H9 (cell line): ENCODE data around the gene CNPPD1. TPM values are rescaled to one million over a fixed set of nuclear protein-coding genes. Genes with fewer than 3 reads are reported as not detected.

Experiments
- DNase-seq: peaks from one replicate; pipeline ENCODE4 v3.0.0-alpha.2; 2017
- H2AFZ ChIP-seq: one replicate; pipeline ENCODE4 v1.6.1; 2013; ENCODE audit warnings: mild to moderate bottlenecking, low read length, control low read depth, moderate library complexity
- H2AK5ac ChIP-seq: 2 replicates; pipeline ENCODE4 v1.6.1; 2013; ENCODE audit warnings: low read length, control low read depth, mixed read lengths; ENCODE audit not compliant: insufficient read length
- H2BK120ac ChIP-seq: one replicate; pipeline ENCODE4 v1.6.1; 2013; ENCODE audit warnings: low read depth, mild to moderate bottlenecking, low read length, control low read depth, inconsistent platforms; ENCODE audit not compliant: poor library complexity, severe bottlenecking
- H2BK12ac ChIP-seq: 2 replicates; pipeline ENCODE4 v1.6.1; 2013; ENCODE audit warnings: low read length, control low read depth, mixed read lengths, low read depth; ENCODE audit not compliant: insufficient read length
- H2BK15ac ChIP-seq: 2 replicates; pipeline ENCODE4 v1.6.1; 2013; ENCODE audit warnings: low read depth, low read length, control low read depth
- H2BK20ac ChIP-seq: one replicate; pipeline ENCODE4 v1.6.1; 2013; ENCODE audit warnings: low read depth, mild to moderate bottlenecking, low read length, control low read depth, inconsistent platforms; ENCODE audit not compliant: poor library complexity, severe bottlenecking
- H2BK5ac ChIP-seq: 2 replicates; pipeline ENCODE4 v1.6.1; 2013; ENCODE audit warnings: low read length, control low read depth, mixed read lengths; ENCODE audit not compliant: insufficient read length
- H3K14ac ChIP-seq: 2 replicates; pipeline ENCODE4 v1.6.1; 2013; ENCODE audit warnings: low read length, control low read depth; ENCODE audit not compliant: insufficient read depth
- H3K18ac ChIP-seq: 2 replicates; pipeline ENCODE4 v1.6.1; 2013; ENCODE audit warnings: low read depth, mild to moderate bottlenecking, mixed read lengths, low read length, control low read depth; ENCODE audit not compliant: insufficient read length
- H3K23ac ChIP-seq: 2 replicates; pipeline ENCODE4 v1.6.1; 2013; ENCODE audit warnings: low read length, control low read depth, mixed read lengths, low read depth; ENCODE audit not compliant: insufficient read length
- H3K23me2 ChIP-seq: 2 replicates; pipeline ENCODE4 v1.6.1; 2013; ENCODE audit warnings: low read depth, mild to moderate bottlenecking, mixed read lengths, low read length, control low read depth; ENCODE audit not compliant: insufficient read length, poor library complexity, severe bottlenecking
- H3K27ac ChIP-seq: 2 replicates; pipeline ENCODE4 v1.5.1; 2013; ENCODE audit warnings: low read length, control low read depth, mixed read lengths, low read depth; ENCODE audit not compliant: insufficient read length
- H3K27me3 ChIP-seq: 2 replicates; pipeline ENCODE4 v1.6.1; 2013; ENCODE audit warnings: low read length, control low read depth, inconsistent platforms; ENCODE audit not compliant: insufficient read depth
- H3K4ac ChIP-seq: 2 replicates; pipeline ENCODE4 v1.6.1; 2013; ENCODE audit warnings: low read depth, mild to moderate bottlenecking, control low read depth, inconsistent platforms, low read length, moderate library complexity
- H3K4me1 ChIP-seq: 2 replicates; pipeline ENCODE4 v1.6.1; 2013; ENCODE audit warnings: low read length, control low read depth, inconsistent platforms; ENCODE audit not compliant: insufficient read depth
- H3K4me2 ChIP-seq: 2 replicates; pipeline ENCODE4 v1.6.1; 2013; ENCODE audit warnings: low read length, control low read depth, mixed read lengths; ENCODE audit not compliant: insufficient read length, insufficient read depth
- H3K56ac ChIP-seq: 2 replicates; pipeline ENCODE4 v1.6.1; 2013; ENCODE audit warnings: low read depth, mild to moderate bottlenecking, mixed read lengths, low read length, control low read depth; ENCODE audit not compliant: insufficient read length
- H3K79me1 ChIP-seq: 2 replicates; pipeline ENCODE4 v1.6.1; 2013; ENCODE audit warnings: low read depth, mild to moderate bottlenecking, moderate library complexity, low read length, control low read depth, inconsistent platforms; ENCODE audit not compliant: insufficient read depth, poor library complexity, severe bottlenecking
- H3K79me2 ChIP-seq: 2 replicates; pipeline ENCODE4 v1.6.1; 2013; ENCODE audit warnings: low read length, control low read depth, inconsistent platforms; ENCODE audit not compliant: insufficient read depth
- H3K9ac ChIP-seq: 2 replicates; pipeline ENCODE4 v1.6.1; 2013; ENCODE audit warnings: low read length, control low read depth, mixed read lengths; ENCODE audit not compliant: insufficient read length; ENCODE audit errors: extremely low read depth
- H3K9me3 ChIP-seq: one replicate; pipeline ENCODE4 v1.6.1; 2013; ENCODE audit warnings: low read depth, low read length, inconsistent platforms; ENCODE audit not compliant: control insufficient read depth
- H3T11ph ChIP-seq: one replicate; pipeline ENCODE4 v1.6.1; 2013; ENCODE audit warnings: mild to moderate bottlenecking, low read length, control low read depth, inconsistent platforms
- H4K20me1 ChIP-seq: one replicate; pipeline ENCODE4 v1.6.1; 2013; ENCODE audit not compliant: control insufficient read depth, insufficient read length, insufficient read depth
- H4K5ac ChIP-seq: 2 replicates; pipeline ENCODE4 v1.6.1; 2013; ENCODE audit warnings: low read depth, mild to moderate bottlenecking, mixed read lengths, low read length, control low read depth; ENCODE audit not compliant: insufficient read length
- H4K8ac ChIP-seq: replicated peaks from 2 replicates; pipeline ENCODE4 v1.6.1; 2013; ENCODE audit warnings: low read length, control low read depth, mixed read lengths, low read depth; ENCODE audit not compliant: insufficient read length
- H4K91ac ChIP-seq: 2 replicates; pipeline ENCODE4 v1.6.1; 2013; ENCODE audit warnings: low read depth, mild to moderate bottlenecking, moderate library complexity, mixed read lengths, low read length, control low read depth; ENCODE audit not compliant: insufficient read length
- H3K27ac Mint-ChIP-seq, 3 experiments: 2 replicates in 2 of 3; 3 replicates in 1 of 3; pipeline ENCODE4 v1.8.0; 2020 to 2021; ENCODE audit warnings: mixed read lengths in 3 of 3, mild to moderate bottlenecking in 1 of 3, moderate library complexity in 1 of 3
- H3K27me3 Mint-ChIP-seq: 2 replicates; pipeline ENCODE4 v1.8.0; 2021; ENCODE audit warnings: low read depth, mild to moderate bottlenecking, moderate library complexity, mixed read lengths
- H3K36me3 Mint-ChIP-seq, 3 experiments: 2 replicates in 2 of 3; 3 replicates in 1 of 3; pipeline ENCODE4 v1.8.0; 2020 to 2021; ENCODE audit warnings: low read depth in 3 of 3, mixed read lengths in 3 of 3; ENCODE audit not compliant: insufficient read depth in 1 of 3
- H3K4me1 Mint-ChIP-seq, 2 experiments: 2 replicates each; pipeline ENCODE4 v1.8.0; 2020; ENCODE audit warnings: mixed read lengths in 2 of 2
- H3K4me3 Mint-ChIP-seq, 2 experiments: 2 replicates in 1 of 2; 3 replicates in 1 of 2; pipeline ENCODE4 v1.8.0; 2020 to 2021; ENCODE audit warnings: mild to moderate bottlenecking in 2 of 2, mixed read lengths in 2 of 2, moderate library complexity in 1 of 2
- H3K9me3 Mint-ChIP-seq, 2 experiments: 2 replicates in 1 of 2; 3 replicates in 1 of 2; pipeline ENCODE4 v1.8.0; 2020; ENCODE audit warnings: mild to moderate bottlenecking in 2 of 2, mixed read lengths in 2 of 2, moderate library complexity in 1 of 2
- WGBS: extraction: QIAGEN DNeasy Blood & Tissue Kit; methylation state at CpG from one replicate; pipeline ENCODE4 v1.1.7; 2013; ENCODE audit warnings: missing lambda C conversion rate, low lambda C conversion rate, mixed read lengths; ENCODE audit not compliant: insufficient read length; ENCODE audit errors: extremely low coverage; 5-methylcytosine and 5-hydroxymethylcytosine counted together
- total RNA-seq: library from RNA; stranded (reverse); gene quantifications from 2 replicates; pipeline ENCODE4 v1.2.1, GENCODE V29; 2021
- TF ChIP-seq, protein P1 (sequence below): fragments of 200-600 bp; sonication (generic); conservative IDR thresholded peaks from 3 replicates; pipeline ENCODE4 v1.8.0; 2021; ENCODE audit warnings: antibody characterized with exemption, mild to moderate bottlenecking

CNPPD1 gene
- total RNA-seq, 1 experiment from 2014 or later: 33.0 TPM

DNA sequence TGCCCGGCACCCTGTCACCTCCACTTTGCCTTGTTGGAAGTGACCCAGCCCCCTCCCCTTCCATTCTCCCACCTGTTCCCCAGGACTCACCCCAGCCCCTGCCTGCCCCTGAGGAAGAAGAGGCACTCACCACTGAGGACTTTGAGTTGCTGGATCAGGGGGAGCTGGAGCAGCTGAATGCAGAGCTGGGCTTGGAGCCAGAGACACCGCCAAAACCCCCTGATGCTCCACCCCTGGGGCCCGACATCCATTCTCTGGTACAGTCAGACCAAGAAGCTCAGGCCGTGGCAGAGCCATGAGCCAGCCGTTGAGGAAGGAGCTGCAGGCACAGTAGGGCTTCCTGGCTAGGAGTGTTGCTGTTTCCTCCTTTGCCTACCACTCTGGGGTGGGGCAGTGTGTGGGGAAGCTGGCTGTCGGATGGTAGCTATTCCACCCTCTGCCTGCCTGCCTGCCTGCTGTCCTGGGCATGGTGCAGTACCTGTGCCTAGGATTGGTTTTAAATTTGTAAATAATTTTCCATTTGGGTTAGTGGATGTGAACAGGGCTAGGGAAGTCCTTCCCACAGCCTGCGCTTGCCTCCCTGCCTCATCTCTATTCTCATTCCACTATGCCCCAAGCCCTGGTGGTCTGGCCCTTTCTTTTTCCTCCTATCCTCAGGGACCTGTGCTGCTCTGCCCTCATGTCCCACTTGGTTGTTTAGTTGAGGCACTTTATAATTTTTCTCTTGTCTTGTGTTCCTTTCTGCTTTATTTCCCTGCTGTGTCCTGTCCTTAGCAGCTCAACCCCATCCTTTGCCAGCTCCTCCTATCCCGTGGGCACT, 5.8 kb upstream of the CNPPD1 start:
- no peak overlapping the region for H4K5ac ChIP-seq
- peaks cover 16 to 45% (median 34%) of the 10 kb centered on the region in 3 experiments for H3K36me3 Mint-ChIP-seq
- no CpG with 5 or more reads among the region's 8 CpGs for WGBS
- H2AFZ ChIP-seq: no peak overlapping the region
- H3K9ac ChIP-seq: no peak overlapping the region
- no peak overlapping the region for H3T11ph ChIP-seq
- no peak overlapping the region for H3K27ac ChIP-seq
- no peak overlapping the region for H2BK15ac ChIP-seq
- no peak overlapping the region for H3K4me3 Mint-ChIP-seq
- H2AK5ac ChIP-seq: no peak overlapping the region
- DNase-seq: no peak
- no peaks in the 10 kb centered on the region for H3K79me2 ChIP-seq
- no peak overlapping the region for H3K18ac ChIP-seq
- H3K23ac ChIP-seq: no peak overlapping the region
- no peaks in the 10 kb centered on the region for H4K20me1 ChIP-seq
- H2BK5ac ChIP-seq: no peak overlapping the region
- no peaks in the 10 kb centered on the region; a peak in 2 of 5 replicates for H3K9me3 Mint-ChIP-seq
- H3K23me2 ChIP-seq: peaks cover 7% of the 10 kb centered on the region
- no peak overlapping the region for H3K14ac ChIP-seq
- H2BK12ac ChIP-seq: no peak overlapping the region
- no peaks in the 10 kb centered on the region for H3K9me3 ChIP-seq
- no peak overlapping the region for H3K4ac ChIP-seq
- H3K27me3 ChIP-seq: no peaks in the 10 kb centered on the region
- no peaks in the 10 kb centered on the region; the same call in 1 of the 2 replicates for H3K27me3 Mint-ChIP-seq
- H3K4me2 ChIP-seq: no peak overlapping the region
- H2BK120ac ChIP-seq: no peak overlapping the region
- H3K56ac ChIP-seq: no peak overlapping the region
- 0 out of 2 replicates have a peak, but pooled peaks cover 3% of the 10 kb centered on the region for H3K4me1 ChIP-seq
- H4K91ac ChIP-seq: no peak overlapping the region
- no peak overlapping the region for H4K8ac ChIP-seq
- H3K27ac Mint-ChIP-seq: no peak overlapping the region
- TF ChIP-seq, protein P1, sequence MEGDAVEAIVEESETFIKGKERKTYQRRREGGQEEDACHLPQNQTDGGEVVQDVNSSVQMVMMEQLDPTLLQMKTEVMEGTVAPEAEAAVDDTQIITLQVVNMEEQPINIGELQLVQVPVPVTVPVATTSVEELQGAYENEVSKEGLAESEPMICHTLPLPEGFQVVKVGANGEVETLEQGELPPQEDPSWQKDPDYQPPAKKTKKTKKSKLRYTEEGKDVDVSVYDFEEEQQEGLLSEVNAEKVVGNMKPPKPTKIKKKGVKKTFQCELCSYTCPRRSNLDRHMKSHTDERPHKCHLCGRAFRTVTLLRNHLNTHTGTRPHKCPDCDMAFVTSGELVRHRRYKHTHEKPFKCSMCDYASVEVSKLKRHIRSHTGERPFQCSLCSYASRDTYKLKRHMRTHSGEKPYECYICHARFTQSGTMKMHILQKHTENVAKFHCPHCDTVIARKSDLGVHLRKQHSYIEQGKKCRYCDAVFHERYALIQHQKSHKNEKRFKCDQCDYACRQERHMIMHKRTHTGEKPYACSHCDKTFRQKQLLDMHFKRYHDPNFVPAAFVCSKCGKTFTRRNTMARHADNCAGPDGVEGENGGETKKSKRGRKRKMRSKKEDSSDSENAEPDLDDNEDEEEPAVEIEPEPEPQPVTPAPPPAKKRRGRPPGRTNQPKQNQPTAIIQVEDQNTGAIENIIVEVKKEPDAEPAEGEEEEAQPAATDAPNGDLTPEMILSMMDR: no peak
- peaks cover 3% of the 10 kb centered on the region for H3K79me1 ChIP-seq
- peaks cover 9 to 10% of the 10 kb centered on the region in 2 experiments for H3K4me1 Mint-ChIP-seq
- H2BK20ac ChIP-seq: no peak overlapping the region
